HG02571 (cell line): ENCODE measurements around the gene DENND1A.
"Not testable (repeated sequence)": the region's sequence is repeated elsewhere in the genome, so short reads cannot be mapped to it uniquely, and the experiment has no call there.

Source experiments
- ATAC-seq: cut with Tn5 transposase; IDR thresholded peaks from one replicate; pipeline ENCODE4 v1.9.1; 2021; ENCODE audit warnings: mild to moderate bottlenecking, moderate library complexity; ENCODE audit not compliant: unreplicated experiment

The DENND1A gene

DNA sequence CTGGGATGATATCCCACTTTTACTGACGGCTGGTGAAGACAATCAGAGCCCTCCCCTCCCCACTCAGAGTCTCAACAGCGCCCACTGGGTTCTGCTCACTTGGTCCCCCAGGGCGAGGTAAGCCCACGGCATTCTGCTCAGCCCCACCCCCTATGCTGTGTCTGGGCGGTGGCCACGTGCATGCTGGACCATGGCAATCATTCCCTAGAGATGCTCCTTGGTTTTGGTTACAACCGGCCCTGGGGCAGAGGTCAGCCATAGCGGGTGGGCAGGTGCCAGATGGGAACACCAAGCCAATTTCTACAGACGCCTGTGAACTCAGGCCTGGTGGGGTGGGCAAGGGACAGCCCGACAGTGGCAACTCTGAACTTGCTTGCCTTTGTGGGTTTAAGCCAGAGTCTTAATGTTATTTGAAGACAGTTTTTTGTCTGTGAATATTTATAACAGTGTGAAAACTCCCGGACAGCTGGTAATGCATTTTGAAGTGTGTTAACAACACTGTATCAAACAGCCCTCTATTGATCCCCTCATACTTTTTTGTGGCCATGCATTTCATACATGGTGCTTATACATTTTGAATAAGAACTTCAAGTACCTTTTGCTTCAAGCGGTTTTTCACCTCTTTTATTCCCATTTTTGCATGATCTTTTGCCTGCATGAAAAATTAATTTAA is 479.7 kb downstream of the DENND1A start:
- no peak for ATAC-seq

DNA sequence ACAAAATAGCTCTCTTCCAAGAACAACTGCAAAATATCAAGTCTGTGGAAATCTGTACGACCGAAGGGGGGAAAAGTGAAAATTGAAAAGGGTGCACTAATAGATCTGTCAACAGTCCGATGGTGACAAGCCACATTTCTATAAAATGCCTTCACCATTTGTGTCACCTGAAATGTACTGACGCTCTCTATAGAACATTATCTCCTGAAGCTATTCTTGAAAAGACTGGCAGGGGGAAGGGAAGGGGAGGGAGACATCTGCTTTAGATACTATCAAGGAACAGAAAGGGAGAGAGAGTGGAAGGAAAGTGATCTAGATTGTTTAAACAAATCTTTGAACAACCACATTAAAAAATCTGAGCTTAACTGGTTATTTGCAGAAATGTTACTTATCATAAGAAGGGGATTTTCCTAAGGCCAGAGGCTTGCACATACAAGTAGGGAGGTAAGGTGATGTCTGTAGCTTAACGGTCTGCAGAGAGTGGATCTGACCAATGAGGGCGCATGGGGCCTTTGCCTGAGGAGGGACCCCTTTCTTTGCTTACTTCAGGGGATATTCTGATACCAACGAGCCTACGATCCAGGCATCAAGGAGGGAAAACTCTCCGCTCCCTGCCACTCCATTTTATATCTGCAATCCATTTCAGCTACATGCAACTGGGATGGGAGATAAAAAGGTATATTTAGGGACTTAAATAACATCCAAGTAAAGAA is 481.8 kb downstream of the DENND1A start:
- no peak for ATAC-seq

DNA sequence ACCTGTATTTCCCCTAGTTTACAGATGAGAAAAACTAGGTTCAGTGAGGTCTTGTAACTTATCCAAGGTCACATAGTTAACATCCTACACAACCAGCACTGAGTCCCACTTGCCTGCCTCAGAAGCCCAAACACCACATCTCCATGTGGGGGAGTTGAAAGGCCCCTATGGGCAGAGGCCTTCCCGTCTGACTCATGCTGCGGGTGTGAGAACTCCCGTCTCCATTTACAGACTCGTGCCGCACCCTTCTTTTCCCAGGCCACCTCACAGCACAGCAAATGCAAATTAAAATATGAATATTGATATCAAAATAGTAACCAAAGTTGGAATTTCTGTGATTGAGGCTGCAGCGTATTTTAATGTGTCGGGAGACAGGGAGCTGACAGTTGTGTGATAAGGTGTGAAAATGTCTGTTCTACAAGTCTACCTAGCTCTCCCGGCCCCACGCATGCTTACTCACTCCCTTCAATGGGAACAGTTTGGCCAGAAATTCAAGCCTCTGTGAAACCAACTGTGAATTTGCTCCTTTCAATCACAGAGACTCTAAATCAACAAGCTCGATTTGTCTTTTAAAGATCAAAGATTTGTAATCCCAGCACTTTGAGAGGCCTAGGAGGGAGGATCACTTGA is 483.8 kb downstream of the DENND1A start:
- no peak for ATAC-seq

DNA sequence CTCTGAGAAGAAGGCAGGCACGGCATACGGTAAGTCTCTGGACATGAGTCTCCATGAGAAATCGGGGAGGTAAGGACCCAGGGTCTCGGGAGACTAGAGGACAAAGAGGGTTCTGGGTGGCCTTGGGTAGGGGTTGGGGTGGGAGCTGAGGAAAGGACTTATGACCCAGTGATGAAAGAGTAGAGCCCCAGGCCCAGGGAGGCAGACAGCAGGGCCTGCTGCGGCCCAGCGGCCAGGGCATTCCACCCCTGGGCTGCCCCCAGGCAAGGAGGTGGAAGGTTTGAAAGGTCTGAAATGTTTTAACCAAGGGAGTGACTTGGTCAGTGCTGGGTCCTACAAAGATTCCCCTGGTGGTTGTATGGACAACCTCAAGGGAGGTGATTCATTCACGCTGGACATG is 484.8 kb downstream of the DENND1A start:
- ATAC-seq, result no peak

DNA sequence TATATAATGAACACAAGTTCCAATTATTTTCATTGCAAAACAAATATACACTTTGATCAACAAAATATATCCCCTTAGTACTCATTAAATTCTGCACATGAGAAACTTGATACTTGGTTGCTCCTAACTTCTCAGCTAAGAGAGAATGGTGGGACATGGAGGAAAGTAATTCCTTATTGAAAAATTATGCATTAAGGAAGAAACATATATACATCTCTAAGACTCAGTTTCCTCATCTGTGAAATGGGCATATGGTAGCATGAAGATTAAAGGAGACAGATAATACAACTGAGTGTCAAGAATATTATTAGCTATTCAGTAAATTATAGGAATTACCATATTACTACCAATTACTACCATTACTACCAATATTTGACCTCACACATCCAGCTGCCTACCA is 488.2 kb downstream of the DENND1A start:
- no peak for ATAC-seq

DNA sequence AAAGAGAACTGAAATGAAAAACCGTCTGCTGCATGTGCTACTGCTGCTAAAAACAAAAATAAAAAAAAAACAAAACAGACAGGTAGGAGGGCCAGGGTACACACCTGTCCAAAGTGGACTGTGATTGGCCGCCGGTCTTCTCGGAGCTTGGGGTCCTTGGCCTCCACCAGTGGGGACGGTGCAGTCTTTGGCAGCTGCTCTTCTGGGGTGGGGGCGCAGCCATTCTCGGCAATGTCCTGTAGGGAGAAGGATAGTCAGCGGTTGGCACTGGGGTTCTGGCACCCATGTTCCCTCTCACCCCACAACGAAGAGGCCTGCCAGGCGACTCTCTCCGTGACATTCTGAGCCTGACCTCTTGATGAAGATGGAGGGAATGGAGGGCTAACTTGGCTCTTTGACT is 489.7 kb downstream of the DENND1A start:
- no peak for ATAC-seq

DNA sequence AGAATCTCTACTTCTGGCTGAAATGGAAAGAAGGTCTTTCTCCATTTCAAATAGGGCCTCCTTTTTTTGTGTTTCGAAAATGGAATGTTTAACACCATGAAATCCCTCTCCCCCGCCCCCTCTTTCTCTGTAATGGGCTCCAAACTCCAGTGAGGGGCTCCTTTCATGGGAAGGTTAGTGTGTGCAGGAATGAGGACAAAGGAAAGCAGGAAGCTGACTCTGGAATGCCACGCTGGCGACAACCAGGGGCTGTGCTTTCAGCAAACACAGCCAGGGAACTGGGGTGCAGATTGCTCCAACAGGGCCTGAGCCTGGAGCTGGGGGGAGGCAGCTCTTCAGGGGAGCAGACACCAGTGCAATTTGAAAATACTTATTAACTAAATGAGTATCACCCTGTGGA is 491.1 kb downstream of the DENND1A start:
- no peak for ATAC-seq

DNA sequence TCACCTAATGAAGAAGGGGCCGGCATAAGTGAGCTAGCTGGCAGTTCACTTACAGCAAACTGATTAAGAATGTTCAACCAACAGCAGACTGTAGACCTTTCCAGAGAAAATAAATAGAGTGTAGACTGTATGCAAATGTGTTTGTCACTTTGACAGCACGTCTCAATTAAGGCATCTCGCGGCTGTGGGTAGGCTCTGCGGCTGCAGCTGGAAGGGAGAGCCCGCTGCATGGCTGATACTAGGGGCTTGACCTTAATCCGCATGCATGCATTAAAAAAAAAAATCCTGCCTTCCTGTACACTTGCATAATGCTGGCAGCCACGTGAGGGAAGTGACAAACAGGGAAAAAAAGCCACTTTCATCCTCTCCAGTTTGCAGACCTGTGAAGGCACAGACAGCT is 491.6 kb downstream of the DENND1A start:
- no peak for ATAC-seq

DNA sequence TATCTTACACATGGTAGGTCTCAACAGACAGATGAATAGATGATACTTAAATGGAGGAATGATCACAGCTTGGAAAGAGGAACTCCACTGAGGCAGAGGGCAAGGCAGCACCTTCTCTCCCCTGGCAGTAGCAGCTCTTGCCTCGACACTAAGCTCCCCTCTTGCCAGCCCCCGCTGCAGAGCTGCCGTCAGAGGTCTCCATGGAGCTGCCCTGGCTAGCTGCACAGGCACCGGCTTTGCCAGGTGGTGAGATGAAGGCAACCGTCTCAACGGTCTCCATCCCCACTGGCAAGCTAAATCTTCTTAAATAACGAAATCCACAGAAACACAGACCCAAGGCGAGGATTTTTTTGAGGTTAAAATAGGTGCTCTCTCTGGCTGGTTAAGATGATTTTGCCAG is 492.7 kb downstream of the DENND1A start:
- no peak for ATAC-seq

DNA sequence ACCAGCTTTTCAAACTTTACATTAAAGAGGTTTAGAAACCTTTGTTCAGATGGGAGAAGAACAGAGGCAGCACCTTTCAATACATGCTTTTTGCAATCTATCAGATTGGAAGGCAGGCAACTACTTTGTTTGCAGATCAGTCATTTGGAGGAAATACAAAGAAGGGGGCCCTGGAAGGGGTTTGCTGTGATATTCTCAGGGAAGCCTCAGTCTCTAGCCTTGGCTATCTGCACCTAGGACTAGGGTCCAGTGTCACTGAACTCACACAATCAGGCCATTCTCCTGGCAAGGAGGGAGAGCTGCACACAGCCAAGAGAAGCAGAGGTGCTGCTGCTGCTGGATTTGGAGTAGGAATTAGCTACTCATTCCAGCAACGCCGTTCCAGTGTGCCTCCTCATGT is 494.5 kb downstream of the DENND1A start:
- ATAC-seq, result no peak

DNA sequence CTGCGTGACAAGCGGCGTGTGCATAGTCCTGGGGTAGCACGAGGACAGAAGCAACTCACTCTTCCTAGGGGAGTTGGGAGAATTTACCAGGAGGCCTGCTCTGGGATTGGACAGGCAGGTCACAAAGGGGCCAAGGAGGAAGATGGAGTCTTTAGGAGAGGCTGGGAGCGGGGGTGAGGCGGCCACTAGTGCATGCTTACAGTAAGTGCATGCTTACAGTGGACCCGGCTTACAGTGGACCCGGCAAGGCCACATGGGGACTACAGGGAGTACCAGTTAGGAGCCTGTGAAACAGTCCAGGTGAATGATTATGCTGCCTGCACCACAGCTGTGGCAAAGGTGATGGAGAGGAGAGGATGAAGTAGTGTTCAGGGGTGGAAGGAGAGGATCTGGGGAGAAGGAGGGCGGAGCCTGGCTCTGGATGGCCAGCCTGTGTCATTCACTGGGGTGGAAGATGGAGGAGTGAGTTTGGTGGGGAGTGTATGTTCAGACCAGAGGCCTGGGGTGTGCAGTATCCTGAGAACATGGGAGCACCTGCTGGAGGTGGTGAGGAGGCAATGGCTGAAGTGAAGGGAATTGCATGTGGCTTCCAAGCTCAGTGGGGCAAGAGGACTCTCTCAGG is 495.2 kb downstream of the DENND1A start:
- ATAC-seq, result no peak

DNA sequence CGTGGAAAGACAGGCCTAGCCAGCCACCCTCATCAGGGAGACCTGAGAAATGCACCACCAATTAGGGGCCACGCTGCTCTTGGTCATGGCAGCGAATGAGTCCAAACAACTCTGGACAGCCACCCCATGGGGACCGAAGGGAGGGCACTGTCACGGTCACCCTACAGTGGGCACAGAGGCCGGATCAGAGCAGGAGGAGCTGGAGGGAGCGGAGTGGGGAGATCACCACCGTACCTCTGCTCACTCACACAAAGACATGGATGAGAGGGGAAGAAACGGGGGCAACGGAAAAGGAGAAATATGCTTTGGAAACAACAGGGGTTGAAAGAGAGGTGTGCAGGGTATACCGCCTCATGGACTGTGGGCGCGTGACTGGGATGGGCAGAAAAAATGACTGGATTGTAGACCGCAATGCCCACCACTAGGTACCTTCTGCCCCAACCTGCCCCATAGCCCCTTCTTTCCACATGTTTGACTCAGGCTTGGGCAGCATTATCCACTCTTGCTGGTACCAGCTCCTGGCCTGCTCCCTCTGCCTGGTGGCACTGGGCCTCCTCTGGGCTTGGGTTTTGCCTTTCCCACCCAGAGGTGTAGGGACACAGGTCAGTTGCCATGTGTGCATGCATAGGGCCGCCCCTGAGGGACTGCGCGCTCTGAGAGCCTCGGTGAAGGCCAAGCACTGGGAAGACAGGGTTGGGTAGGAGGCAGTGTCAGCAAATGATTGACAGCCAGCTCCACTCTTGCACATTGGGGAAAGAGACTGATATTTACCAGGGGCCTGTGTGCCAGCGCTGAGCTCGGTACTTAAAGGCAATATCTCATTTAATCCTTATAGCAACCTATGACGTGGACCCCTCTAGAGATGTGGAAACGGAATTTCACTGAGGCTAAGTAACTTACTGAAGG is 497.3 kb downstream of the DENND1A start:
- no peak for ATAC-seq

DNA sequence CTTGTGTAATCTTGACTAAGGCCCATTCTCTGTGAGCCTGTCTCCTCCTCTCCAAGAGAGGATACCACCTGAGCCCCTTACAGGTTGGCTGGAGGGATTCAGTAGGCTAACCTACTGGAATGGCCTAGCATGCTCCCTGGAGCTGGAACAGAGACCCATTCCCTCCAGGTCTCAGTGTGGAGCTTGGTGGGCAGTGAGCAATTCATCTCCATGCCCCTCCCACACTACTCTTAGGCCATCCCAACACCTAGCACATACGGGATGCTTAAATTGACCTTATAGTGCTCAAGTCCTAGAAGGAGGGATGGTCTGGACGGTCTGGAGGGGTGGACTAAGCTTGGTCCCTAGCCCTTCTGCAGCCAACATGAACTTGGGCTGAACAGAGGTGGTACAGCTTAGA is 498.3 kb downstream of the DENND1A start:
- ATAC-seq, result no peak

DNA sequence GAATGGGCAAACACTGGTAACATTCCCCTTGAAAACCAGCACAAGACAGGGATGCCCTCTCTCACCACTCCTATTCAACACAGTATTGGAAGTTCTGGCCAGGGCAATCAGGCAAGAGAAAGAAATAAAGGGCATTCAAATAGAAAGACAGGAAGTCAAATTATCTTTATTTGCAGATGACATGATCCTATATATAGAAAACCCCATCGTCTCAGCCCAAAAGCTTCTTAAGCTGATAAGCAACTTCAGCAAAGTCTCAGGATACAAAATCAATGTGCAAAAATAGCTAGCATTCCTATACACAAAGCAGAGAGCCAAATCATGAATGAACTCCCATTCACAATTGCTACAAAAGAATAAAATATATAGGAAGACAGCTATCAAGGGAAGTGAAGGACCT is 501.5 kb downstream of the DENND1A start:
- not testable (repeated sequence) for ATAC-seq

DNA sequence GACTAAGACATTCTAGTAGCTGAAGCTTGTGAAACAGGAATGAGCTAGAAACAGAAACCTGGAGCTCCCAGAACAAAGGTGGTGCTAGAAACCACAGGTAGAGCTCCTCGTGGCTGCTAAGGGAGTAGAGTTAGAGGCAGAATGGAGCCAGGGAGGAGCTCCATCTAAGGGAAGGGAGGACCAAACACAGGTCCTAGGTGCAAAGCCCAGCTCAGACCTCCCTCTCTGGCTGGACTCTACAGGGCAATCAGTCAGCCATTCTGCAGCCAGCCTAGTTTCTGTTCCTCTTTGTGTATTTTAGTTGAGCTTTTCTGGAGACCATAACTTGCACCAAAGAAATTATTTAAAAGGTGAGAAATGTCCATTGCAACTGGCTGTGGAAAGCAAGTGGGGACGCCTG is 503.5 kb downstream of the DENND1A start:
- no peak for ATAC-seq

DNA sequence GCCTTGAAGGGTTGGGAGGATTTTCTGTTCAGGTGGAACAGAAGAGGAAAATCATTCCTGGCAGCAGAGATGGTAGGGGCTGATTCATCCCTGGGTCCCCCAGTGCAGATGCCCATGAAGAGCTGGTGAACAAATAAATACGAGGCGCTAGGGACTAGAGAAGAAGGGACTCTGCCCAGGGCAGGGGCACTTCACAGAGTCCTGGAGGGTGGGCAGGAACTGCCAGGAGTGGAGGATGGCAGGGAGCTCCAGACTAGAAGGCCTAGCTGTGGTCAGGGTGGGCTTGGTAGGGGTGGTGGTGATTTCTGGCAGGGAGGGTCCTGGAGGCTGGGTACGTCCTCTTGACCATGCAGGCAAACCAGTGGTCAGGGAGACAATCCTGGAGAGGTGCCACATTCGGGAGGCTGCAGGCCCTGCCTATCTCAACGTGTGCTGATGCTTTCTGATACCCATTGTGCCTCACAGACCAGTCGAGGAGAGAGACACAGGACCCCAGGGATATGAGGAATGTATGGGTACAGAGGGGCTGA is 504.0 kb downstream of the DENND1A start:
- ATAC-seq, result no peak

DNA sequence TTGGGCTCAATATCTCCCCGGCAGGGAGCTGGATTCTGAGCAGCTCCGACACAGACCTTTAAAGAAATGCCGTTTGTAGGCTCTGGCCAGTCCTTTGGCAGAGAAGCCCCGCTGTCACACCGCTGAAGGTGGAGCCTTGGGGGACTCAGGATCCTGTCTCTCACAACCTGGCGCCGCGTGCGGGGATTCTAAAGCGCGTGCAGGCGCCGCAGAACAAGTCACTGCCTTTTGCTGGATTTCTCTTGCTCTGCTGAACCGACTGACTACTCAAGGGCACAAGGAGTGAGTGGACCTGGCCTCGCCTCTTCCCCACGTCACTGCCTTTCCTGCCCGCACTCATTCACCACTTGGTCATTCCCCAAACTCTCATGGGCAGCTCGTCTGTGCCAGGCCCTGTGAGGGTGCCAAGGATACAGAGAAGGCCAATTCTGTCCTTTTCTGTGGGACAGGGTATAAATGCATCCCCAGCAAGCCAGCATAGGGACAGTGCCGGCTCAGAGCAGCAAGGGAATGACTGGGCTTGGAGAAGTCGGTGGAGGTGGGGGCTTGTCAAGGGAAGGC is 504.6 kb downstream of the DENND1A start:
- no peak for ATAC-seq

DNA sequence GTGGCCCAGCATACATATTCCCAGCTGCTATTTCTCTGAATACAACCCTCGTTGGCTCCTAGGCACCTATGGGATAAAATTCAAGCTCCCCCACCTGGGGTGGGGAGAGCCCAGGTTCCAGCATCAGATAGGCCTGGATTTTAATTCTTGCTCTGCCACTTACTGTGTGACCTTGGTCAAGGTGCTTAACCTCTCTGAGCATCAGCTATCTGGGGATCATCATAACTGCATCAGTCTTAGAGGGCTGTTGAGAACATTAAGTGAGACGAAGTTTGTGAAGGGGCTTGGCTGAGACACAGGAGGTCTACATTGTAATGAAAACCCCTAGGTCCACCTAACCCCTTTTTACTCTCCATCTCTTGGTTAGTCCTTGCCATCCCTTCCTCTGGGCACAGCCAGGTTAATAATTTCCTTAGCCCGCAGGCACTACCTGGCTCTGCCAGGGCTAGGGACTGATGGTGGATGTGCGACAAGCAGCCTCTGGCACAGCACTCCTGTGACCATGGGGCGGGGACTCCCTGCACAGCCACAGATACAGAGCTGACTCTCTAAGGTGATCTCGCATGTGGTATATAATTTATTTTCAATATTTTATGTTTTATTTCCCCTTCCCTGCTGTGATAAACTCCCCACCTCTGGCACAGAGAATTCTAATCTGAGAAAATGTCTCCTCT is 505.2 kb downstream of the DENND1A start:
- no peak for ATAC-seq

DNA sequence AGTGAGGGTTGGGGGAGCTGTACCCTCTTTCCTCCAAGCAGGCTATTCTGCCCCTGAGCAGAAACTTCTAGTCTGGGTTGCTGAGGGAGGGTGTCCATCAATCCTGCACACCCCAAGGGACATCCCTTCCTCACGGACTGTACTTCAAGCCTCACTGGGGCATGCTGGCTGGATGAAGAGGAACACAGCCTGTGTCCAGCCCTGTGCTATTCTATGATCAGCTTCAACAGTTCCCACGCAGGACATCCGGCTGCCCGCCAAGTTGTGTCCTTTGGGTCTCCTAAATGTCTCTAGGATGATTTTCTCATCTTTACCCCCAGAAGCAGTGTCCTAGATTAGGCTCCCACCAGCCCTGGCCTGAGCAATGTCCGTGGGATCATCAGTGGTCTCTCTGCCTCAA is 505.8 kb downstream of the DENND1A start:
- no peak for ATAC-seq

DNA sequence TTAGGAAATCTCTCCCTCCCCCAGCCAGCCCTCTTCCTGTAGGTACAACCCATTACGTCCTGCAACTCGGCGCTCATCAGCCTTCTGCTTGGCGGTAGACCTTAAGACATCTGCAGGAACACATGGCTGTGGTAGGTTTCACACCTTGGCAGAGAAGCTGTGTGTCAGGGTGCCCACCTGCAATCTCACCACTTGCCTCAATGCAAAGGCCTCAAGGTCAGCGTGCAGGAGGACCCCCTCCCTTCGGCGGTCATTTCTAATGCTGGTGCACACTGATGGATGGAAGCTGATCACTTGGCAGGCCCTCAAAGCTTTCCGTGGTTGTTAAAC is 506.6 kb downstream of the DENND1A start:
- ATAC-seq, result no peak
